HK-2 (cell line): ENCODE data around the gene EXTL2.
"Not testable (repeated sequence)": the region's sequence is repeated elsewhere in the genome, so short reads cannot be mapped to it uniquely, and the experiment has no call there.

ENCODE experiments used
- DNase-seq: peaks from one replicate; pipeline ENCODE4 v3.0.0-alpha.2; 2018; ENCODE audit not compliant: unreplicated experiment

EXTL2 gene

GRCh38 chr1:100860397-100860991 is 34.1 kb downstream of the EXTL2 start:
- no peak for DNase-seq

- DNase-seq = not testable (repeated sequence)
Observed at GRCh38 chr1:100855116-100855515, 39.5 kb downstream of the EXTL2 start.

GRCh38 chr1:100852976-100853375 is 41.7 kb downstream of the EXTL2 start:
- DNase-seq = no peak

- DNase-seq = no peak
Observed at GRCh38 chr1:100851726-100852125, 42.9 kb downstream of the EXTL2 start.

GRCh38 chr1:100847361-100848082 is 47.1 kb downstream of the EXTL2 start:
- no peak for DNase-seq

GRCh38 chr1:100843160-100843559 is 51.5 kb downstream of the EXTL2 start:
- not testable (repeated sequence) for DNase-seq

- DNase-seq = no peak
Observed at GRCh38 chr1:100835866-100836842, 58.5 kb downstream of the EXTL2 start.

GRCh38 chr1:100834777-100835660 is 59.6 kb downstream of the EXTL2 start:
- DNase-seq = no peak

- no peak for DNase-seq
Observed at GRCh38 chr1:100832694-100833428, 61.8 kb downstream of the EXTL2 start.

- not testable (repeated sequence) for DNase-seq
Observed at GRCh38 chr1:100825666-100826065, 69.0 kb downstream of the EXTL2 start.
